ENCODE measurements around the gene ZBTB12. TPM values are rescaled to one million over a fixed set of nuclear protein-coding genes. Genes with fewer than 3 reads are reported as not detected.

ZBTB12 gene
- total and polyA plus RNA-seq, 2 of the 13 experiments (the other 11 are each of a cell fraction or from before 2014, with no cell fraction given): 4.8 to 6.0 TPM

GRCh38 chr6:31879901-31880300, 22.0 kb downstream of the ZBTB12 start:
- intact Hi-C loops (cut with micrococcal nuclease; ENCODE audit: unreplicated experiment): no loop called here
- H3K9me3 ChIP-seq (ENCODE audit: low read length): no peaks in the 10 kb centered on the region
- no peaks in the 10 kb centered on the region for H4K20me1 ChIP-seq (ENCODE audit: insufficient read depth, low read length)
- ATAC-seq (no peak), FAIRE-seq (no peak), DNase-seq (ENCODE audit: low spot score) (no peak)
- H3K27me3 ChIP-seq (ENCODE audit: control insufficient read depth in 1 of 2, insufficient read depth in 2 of 2, low read length in 2 of 2): no peaks in the 10 kb centered on the region
- no peak overlapping the region for H3K9ac ChIP-seq (ENCODE audit: insufficient read depth, low read depth, low read length)
- CTCF ChIA-PET (ENCODE audit: low intra/inter-chr PET ratio, low total read pairs): no interaction called here
- no peak overlapping the region for H3K4me3 ChIP-seq (replicated peaks in 1 of 3; ENCODE audit: insufficient read depth in 1 of 3, low read depth in 2 of 3, low read length in 3 of 3)
- H2AFZ ChIP-seq (ENCODE audit: low read length): no peak overlapping the region
- H3K4me2 ChIP-seq (ENCODE audit: low read depth, low read length): no peak overlapping the region
- in situ Hi-C loops (cut with HindIII; ENCODE audit: extremely low pct_ligation_motif_present, low pct_unique_long_range_greater_than_20kb): no loop called here
- H3K36me3 ChIP-seq (replicated peaks in 1 of 2; ENCODE audit: control insufficient read depth in 1 of 2, insufficient read depth in 2 of 2, low read length in 2 of 2): peaks cover 31 to 51% of the 10 kb centered on the region in 2 experiments
- 98% methylated on average over 7 of the region's 10 CpGs for WGBS (ENCODE audit: low lambda C conversion rate)
- TF ChIP-seq RAD21 (CRISPR knock-in tag; IDR thresholded peaks at IDR 0.05): no peak
- peak; percentile 50 for TF ChIP-seq ZNF883 (CRISPR knock-in tag; IDR thresholded peaks at IDR 0.05; ENCODE audit: not compliant biosample characterization)
- H3K4me1 ChIP-seq (ENCODE audit: insufficient read depth, low read length): peaks cover 31% of the 10 kb centered on the region
- H3K79me2 ChIP-seq (ENCODE audit: insufficient read depth, low read length): no peaks in the 10 kb centered on the region
- TSS peak; percentile 77 for BruUV-seq (replicated peaks)
- POLR2A ChIA-PET: interaction anchor here (1.2 to 7.2 kb wide), 2 partner anchors 9 to 16 kb away, joined by 3 to 103 read pairs; partner anchors contain the start of gene NEU1
- H3K27ac ChIP-seq (ENCODE audit: extremely low read length, insufficient read depth, low read length): no peak overlapping the region

GRCh38 chr6:31879143-31879542, 22.7 kb downstream of the ZBTB12 start:
- no peaks in the 10 kb centered on the region for H3K9me3 ChIP-seq (ENCODE audit: low read length)
- DNase-seq (ENCODE audit: low spot score) (no peak), FAIRE-seq (no peak), ATAC-seq (no peak)
- peaks cover 39% of the 10 kb centered on the region for H3K4me1 ChIP-seq (ENCODE audit: insufficient read depth, low read length)
- intact Hi-C loops (cut with micrococcal nuclease; ENCODE audit: unreplicated experiment) (no loop called here), in situ Hi-C loops (cut with HindIII; ENCODE audit: extremely low pct_ligation_motif_present, low pct_unique_long_range_greater_than_20kb) (no loop called here)
- no peaks in the 10 kb centered on the region for H4K20me1 ChIP-seq (ENCODE audit: insufficient read depth, low read length)
- 95% methylated on average over 13 of the region's 13 CpGs for WGBS (ENCODE audit: low lambda C conversion rate)
- H3K36me3 ChIP-seq (replicated peaks in 1 of 2; ENCODE audit: control insufficient read depth in 1 of 2, insufficient read depth in 2 of 2, low read length in 2 of 2): peaks cover 24 to 43% of the 10 kb centered on the region in 2 experiments
- no peak overlapping the region for H3K4me2 ChIP-seq (ENCODE audit: low read depth, low read length)
- H3K4me3 ChIP-seq (replicated peaks in 1 of 3; ENCODE audit: insufficient read depth in 1 of 3, low read depth in 2 of 3, low read length in 3 of 3): no peak overlapping the region
- H3K9ac ChIP-seq (ENCODE audit: insufficient read depth, low read depth, low read length): no peak overlapping the region
- ChIA-PET CTCF (ENCODE audit: low intra/inter-chr PET ratio, low total read pairs) (no interaction called here), POLR2A (interaction anchor here (1.2 to 7.2 kb wide), 2 partner anchors 8 to 15 kb away, joined by 3 to 103 read pairs; partner anchors contain the start of gene NEU1)
- BruUV-seq (replicated peaks): TSS peak; percentile 49
- no peaks in the 10 kb centered on the region for H3K79me2 ChIP-seq (ENCODE audit: insufficient read depth, low read length)
- no peaks in the 10 kb centered on the region for H3K27me3 ChIP-seq (ENCODE audit: control insufficient read depth in 1 of 2, insufficient read depth in 2 of 2, low read length in 2 of 2)
- no peak overlapping the region for H3K27ac ChIP-seq (ENCODE audit: extremely low read length, insufficient read depth, low read length)
- H2AFZ ChIP-seq (ENCODE audit: low read length): no peak overlapping the region
- TF ChIP-seq ZNF30 (CRISPR knock-in tag; IDR thresholded peaks at IDR 0.05) (no peak), MTA1 (CRISPR knock-in tag; IDR thresholded peaks at IDR 0.05; ENCODE audit: borderline replicate concordance) (no peak), SMAD1 (CRISPR knock-in tag; IDR thresholded peaks at IDR 0.05; ENCODE audit: borderline replicate concordance, low read depth) (no peak), PHF21A (CRISPR knock-in tag; IDR thresholded peaks at IDR 0.05) (no peak), ATF7 (IDR thresholded peaks at IDR 0.05) (no peak), ATF7 (CRISPR knock-in tag; IDR thresholded peaks at IDR 0.05) (no peak), FIP1L1 (IDR thresholded peaks at IDR 0.05; ENCODE audit: borderline replicate concordance, insufficient read depth, low read depth, low read length) (no peak), HBP1 (CRISPR knock-in tag; IDR thresholded peaks at IDR 0.05; ENCODE audit: low read depth) (no peak), GTF3A (CRISPR knock-in tag; conservative IDR thresholded peaks at IDR 0.05) (no peak), MED1 (CRISPR knock-in tag; IDR thresholded peaks at IDR 0.05) (no peak), CEBPB (IDR thresholded peaks at IDR 0.05; ENCODE audit: borderline replicate concordance, low read depth, low read length) (no peak), BRD4 (CRISPR knock-in tag; IDR thresholded peaks at IDR 0.05) (no peak), PAXIP1 (CRISPR knock-in tag; conservative IDR thresholded peaks at IDR 0.05) (no peak), ZNF230 (CRISPR knock-in tag; IDR thresholded peaks at IDR 0.05) (no peak)

All from HepG2 (cell line).